Measurements from ENCODE around the gene ARHGEF1. TPM values are rescaled to one million over a fixed set of nuclear protein-coding genes. Genes with fewer than 3 reads are reported as not detected.

ARHGEF1 gene
- total RNA-seq, 1 donor from 2014 or later = 593 TPM

DNA sequence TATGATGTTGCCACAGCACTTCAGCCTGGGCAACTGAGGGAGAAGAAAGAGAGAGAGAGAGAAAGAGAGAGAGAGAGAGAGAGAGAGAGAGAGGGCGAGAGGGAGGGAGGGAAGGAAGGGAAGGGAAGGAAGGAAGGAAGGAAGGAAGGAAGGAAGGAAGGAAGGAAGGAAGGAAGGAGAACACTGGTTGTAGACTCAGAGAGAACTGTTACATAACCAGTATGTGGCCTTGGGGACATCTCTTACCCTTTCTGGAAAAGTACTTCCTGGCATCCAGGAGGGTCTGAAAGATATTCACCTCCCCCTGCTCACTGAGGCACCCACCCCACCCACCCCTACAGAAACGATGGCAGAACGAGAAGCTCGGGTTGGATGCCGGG is 2.7 kb upstream of the ARHGEF1 start:
- intact Hi-C loops (cut with micrococcal nuclease) = loop anchor here (10.0 kb wide), 1 partner anchor 346 kb away; no protein-coding TSS in a partner anchor

- intact Hi-C loops (cut with micrococcal nuclease) = loop anchor here (1.0 to 10.0 kb wide), 2 partner anchors 8 to 349 kb away; no protein-coding TSS in a partner anchor
Observed at GRCh38 chr19:41883463-41883820, 458 bp downstream of the ARHGEF1 start.

DNA sequence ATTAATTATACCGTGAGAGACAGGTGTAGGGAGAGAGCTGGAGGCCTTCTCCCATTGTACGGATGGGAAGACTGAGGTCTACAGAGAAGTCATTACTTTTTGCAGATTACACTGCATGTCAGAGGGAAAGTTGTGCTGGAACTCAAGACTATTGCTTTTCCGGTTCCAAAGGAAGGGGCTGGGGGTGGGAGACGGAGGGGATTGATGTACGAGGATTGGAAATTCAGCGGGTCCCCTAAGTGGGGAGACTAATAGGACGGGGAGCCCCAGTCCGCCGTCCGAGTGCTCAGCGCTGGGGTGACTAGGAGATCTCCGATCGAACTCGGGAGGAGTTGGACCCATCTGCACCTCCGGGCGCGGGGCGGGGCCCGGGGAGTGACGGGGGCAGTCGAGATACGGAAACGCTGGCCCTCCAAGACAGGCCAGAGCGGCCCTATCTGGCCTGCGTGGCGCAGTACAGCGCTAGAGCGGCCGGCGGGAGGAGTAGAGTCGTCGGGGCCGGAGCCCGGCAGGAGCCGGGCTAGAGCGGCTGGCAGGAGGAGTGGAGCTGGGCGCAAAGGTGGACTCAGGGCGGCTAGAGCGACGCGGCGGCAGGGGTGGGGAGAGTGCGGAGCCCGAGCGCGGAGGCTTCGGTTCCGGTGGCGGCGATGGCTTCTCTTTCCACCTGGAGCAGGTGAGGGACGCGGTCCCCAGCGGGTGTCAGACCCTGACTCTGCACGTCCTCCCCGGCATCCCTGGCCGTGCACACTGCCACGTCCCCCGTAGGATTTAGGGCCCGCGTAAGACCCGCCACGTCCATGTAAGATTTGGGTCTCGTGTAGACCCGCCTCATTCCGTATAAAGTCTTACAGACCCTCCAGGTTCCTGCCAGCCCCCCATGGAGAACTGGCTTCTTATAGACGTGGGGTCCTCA is 1.1 kb downstream of the ARHGEF1 start:
- intact Hi-C loops (cut with micrococcal nuclease) = loop anchor here (1.0 to 10.0 kb wide), 4 partner anchors 9 to 349 kb away; partner anchors contain the start of genes RABAC1 and RPS19

- intact Hi-C loops (cut with micrococcal nuclease) = loop anchor here (2.0 to 10.0 kb wide), 3 partner anchors 14 to 352 kb away; partner anchors contain the start of gene ERFL
Observed at GRCh38 chr19:41886761-41887710, 4.1 kb downstream of the ARHGEF1 start.

- intact Hi-C loops (cut with micrococcal nuclease) = loop anchor here (2.0 to 10.0 kb wide), 3 partner anchors 15 to 353 kb away; partner anchors contain the start of gene ERFL
Observed at GRCh38 chr19:41887711-41888382, 4.9 kb downstream of the ARHGEF1 start.

DNA sequence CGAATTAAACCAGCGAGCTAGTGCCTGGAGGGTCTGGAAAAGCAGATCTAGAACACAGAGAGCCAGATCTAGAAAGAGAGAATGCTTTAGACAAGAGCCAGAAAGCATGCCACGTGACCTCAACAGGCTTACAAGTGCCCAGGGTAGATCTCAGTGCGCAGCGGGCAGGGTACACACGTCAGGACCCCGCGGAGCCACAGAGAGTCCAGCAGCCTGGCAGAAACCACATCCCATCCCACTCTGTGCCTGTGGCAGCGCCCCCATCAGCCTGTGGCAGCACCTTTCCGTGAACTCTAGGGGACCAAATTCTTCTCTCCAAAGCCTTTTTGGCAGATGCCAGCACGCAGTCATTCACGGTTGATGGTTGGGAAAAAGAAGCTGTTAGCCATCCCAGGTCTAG is 5.9 kb downstream of the ARHGEF1 start:
- intact Hi-C loops (cut with micrococcal nuclease) = loop anchor here (5.0 to 10.0 kb wide), 2 partner anchors 38 to 354 kb away; partner anchors contain the start of gene ERFL

GRCh38 chr19:41889896-41890295 is 6.9 kb downstream of the ARHGEF1 start:
- intact Hi-C loops (cut with micrococcal nuclease) = loop anchor here (5.0 to 10.0 kb wide), 2 partner anchors 37 to 355 kb away; partner anchors contain the start of gene ERFL

GRCh38 chr19:41890936-41891335 is 8.0 kb downstream of the ARHGEF1 start:
- intact Hi-C loops (cut with micrococcal nuclease) = no loop called here

DNA sequence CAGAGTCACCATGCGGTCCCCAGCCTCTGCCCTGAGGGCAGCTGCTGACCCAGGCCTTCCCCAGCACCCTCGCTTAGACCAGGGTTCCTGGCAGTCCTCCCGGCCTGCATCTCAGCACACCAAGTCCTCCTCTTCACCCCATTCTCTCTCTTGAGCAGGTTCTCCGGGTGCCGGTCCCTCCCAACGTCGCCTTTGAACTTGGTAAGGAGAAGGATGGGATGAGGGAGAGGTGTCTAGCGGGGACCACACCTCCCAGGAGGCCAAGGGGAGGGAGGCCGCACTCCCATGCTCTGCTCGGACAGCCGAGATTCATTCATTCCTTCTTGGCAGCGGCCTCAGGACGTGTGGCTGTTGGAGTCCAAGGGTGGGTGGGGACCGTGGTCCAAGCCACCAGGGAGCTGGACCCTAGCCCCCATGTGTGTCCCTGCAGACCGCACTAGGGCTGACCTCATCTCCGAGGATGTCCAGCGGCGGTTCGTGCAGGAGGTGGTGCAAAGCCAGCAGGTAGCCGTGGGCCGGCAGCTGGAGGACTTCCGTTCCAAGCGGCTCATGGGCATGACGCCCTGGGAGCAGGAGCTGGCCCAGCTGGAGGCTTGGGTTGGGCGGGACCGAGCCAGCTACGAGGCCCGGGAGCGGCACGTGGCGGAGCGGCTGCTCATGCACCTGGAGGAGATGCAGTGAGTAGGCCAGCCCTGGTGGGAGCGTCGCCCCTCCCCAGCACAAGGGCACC is 9.4 kb downstream of the ARHGEF1 start:
- intact Hi-C loops (cut with micrococcal nuclease) = no loop called here

- intact Hi-C loops (cut with micrococcal nuclease) = no loop called here
Observed at GRCh38 chr19:41893899-41894298, 10.9 kb downstream of the ARHGEF1 start.

DNA sequence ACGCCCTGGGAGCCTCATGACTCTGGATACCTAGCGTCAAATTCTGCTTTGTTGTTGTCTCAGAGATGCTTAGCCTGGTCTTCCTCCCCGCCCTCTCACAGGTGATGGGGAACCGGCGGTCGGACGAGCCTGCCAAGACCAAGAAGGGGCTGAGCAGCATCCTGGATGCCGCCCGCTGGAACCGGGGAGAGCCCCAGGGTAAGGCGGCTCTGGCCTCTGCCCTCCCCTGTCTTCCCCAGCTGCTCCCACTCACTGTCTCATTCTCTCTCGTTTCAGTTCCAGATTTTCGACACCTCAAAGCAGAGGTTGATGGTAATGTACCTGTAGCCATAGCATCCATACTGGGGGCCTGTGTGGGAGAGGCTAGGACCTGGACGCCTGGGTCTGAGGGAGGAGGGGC is 11.4 kb downstream of the ARHGEF1 start:
- intact Hi-C loops (cut with micrococcal nuclease) = no loop called here

DNA sequence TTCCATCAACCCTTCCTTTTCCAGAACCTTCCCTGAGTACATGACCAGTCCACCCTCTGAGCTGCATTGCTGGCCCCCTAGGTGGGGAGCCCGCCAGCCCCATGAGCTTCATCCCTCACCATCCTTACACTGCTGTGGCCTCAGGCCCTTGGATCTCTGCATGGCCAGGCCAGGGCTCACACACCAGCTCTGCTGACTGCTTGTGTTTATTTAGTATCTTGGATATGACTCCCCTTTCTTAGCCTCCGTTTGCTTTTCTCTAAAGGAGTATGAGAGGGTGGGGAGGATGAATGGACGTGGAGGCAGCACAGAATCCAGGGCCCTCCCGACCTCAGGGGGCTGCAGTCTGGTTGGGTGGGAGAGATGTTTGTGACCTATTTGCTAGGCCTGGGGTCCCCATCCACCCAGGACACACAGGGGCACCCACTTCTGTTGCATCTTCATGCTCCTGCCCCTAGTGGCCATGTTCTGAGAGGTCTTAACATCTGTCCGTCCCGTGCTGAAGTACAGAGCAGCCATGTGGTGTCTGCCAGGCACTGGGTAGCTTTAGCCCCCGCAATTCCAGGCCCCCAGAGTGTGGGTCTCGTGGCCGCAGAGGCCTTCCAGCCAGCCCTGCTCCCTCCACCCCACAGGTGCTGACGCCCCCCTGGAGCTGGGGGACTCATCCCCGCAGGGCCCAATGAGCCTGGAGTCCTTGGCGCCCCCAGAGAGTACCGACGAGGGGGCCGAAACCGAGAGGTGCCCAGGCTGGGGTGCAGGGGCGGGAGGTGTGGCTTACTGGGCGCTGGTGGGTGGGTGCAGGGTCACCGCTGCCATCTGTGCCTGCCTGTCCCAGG is 13.0 kb downstream of the ARHGEF1 start:
- intact Hi-C loops (cut with micrococcal nuclease) = no loop called here

GRCh38 chr19:41896581-41896942 is 13.6 kb downstream of the ARHGEF1 start:
- intact Hi-C loops (cut with micrococcal nuclease) = no loop called here

- intact Hi-C loops (cut with micrococcal nuclease) = no loop called here
Observed at GRCh38 chr19:41897181-41897580, 14.2 kb downstream of the ARHGEF1 start.

GRCh38 chr19:41897820-41898219 is 14.8 kb downstream of the ARHGEF1 start:
- intact Hi-C loops (cut with micrococcal nuclease) = no loop called here

DNA sequence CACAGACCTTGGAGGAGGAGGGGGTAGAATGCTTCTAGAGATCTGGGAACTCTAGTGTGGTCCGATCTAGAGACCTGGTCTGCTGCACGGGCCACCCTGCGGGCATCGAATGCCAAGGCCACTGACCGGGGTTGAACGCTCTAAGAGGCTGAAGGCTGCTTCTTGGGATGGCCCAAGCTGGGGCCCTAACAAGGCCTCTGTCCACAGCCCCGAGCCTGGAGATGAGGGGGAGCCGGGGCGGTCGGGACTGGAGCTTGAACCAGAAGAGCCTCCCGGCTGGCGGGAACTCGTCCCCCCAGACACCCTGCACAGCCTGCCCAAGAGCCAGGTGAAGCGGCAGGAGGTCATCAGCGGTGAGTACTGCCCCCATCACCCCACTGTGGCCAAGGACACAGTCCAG is 15.3 kb downstream of the ARHGEF1 start:
- intact Hi-C loops (cut with micrococcal nuclease) = no loop called here

- intact Hi-C loops (cut with micrococcal nuclease) = no loop called here
Observed at GRCh38 chr19:41901707-41902360, 18.9 kb downstream of the ARHGEF1 start.

GRCh38 chr19:41902594-41902993 is 19.6 kb downstream of the ARHGEF1 start:
- intact Hi-C loops (cut with micrococcal nuclease) = no loop called here

Data from T-helper 2 cell treated with Interferon-gamma antibody and Interleukin-4, amounts not matched to agents 100 ng/mL and 5 ng/mL, for 36 hours (primary cell).